SH-SY5Y (cell line): Measurements from ENCODE around the gene GADL1.

ENCODE experiments used
- GATA2 ChIP-seq: IDR thresholded peaks from 2 replicates; pipeline ENCODE4 v1.6.1; 2011; ENCODE audit warnings: mild to moderate bottlenecking, low read depth, low read length
- GATA3 ChIP-seq: IDR thresholded peaks from 2 replicates; pipeline ENCODE4 v1.6.1; 2011; ENCODE audit warnings: low read depth, mild to moderate bottlenecking, low read length, moderate library complexity

GRCh38 chr3:30724863-30725262, 169.6 kb downstream of the GADL1 start:
- TF ChIP-seq GATA2, result no peak
- no peak for TF ChIP-seq GATA3
